MM.1S (cell line): Measurements from ENCODE around the gene CCDC40.
"Not testable (repeated sequence)": the region's sequence is repeated elsewhere in the genome, so short reads cannot be mapped to it uniquely, and the experiment has no call there.

Experiments
- DNase-seq: peaks from one replicate; pipeline ENCODE4 v3.0.0-alpha.2; 2015
- H2AFZ ChIP-seq: fragments of 300-600 bp; sonication (generic); 2 replicates; pipeline ENCODE4 v1.6.0; 2016; ENCODE audit warnings: antibody characterized with exemption, low read length
- H3F3A ChIP-seq: fragments of 300-600 bp; sonication (generic); 2 replicates; pipeline ENCODE4 v1.6.1; 2016; ENCODE audit warnings: mild to moderate bottlenecking, antibody characterized with exemption, low read length, moderate library complexity, mixed read lengths; ENCODE audit not compliant: insufficient read depth
- H3K27ac ChIP-seq: fragments of 300-600 bp; sonication (generic); 2 replicates; pipeline ENCODE4 v1.5.1; 2016; ENCODE audit warnings: mild to moderate bottlenecking, low read length
- H3K27me3 ChIP-seq: fragments of 300-600 bp; sonication (generic); replicated peaks from 2 replicates; pipeline ENCODE4 v1.6.0; 2016; ENCODE audit warnings: low read length; ENCODE audit not compliant: insufficient read depth
- H3K36me3 ChIP-seq: fragments of 300-600 bp; sonication (generic); replicated peaks from 2 replicates; pipeline ENCODE4 v1.6.1; 2016; ENCODE audit warnings: mild to moderate bottlenecking, low read length, mixed read lengths; ENCODE audit not compliant: insufficient read depth
- H3K4me1 ChIP-seq: fragments of 300-600 bp; sonication (generic); 2 replicates; pipeline ENCODE4 v1.6.1; 2016; ENCODE audit warnings: low read length, mixed read lengths
- H3K4me2 ChIP-seq: fragments of 300-600 bp; sonication (generic); 2 replicates; pipeline ENCODE4 v1.6.0; 2016; ENCODE audit warnings: low read depth, low read length
- H3K4me3 ChIP-seq: fragments of 300-600 bp; sonication (generic); 2 replicates; pipeline ENCODE4 v1.5.1; 2016; ENCODE audit warnings: low read length, mixed read lengths
- H3K79me2 ChIP-seq: fragments of 300-600 bp; sonication (generic); 2 replicates; pipeline ENCODE4 v1.6.1; 2016; ENCODE audit warnings: mixed run types, low read length, mixed read lengths
- H3K9ac ChIP-seq: fragments of 300-600 bp; sonication (generic); 2 replicates; pipeline ENCODE4 v1.6.1; 2016; ENCODE audit warnings: low read length, mixed read lengths
- H3K9me2 ChIP-seq: fragments of 300-600 bp; sonication (generic); replicated peaks from 2 replicates; pipeline ENCODE4 v1.6.1; 2016; ENCODE audit warnings: mild to moderate bottlenecking, low read length, mixed read lengths; ENCODE audit not compliant: insufficient read depth
- H3K9me3 ChIP-seq: fragments of 300-600 bp; sonication (generic); replicated peaks from 2 replicates; pipeline ENCODE4 v1.6.1; 2016; ENCODE audit warnings: mild to moderate bottlenecking, low read length, mixed read lengths; ENCODE audit not compliant: insufficient read depth
- H4K20me1 ChIP-seq: fragments of 300-600 bp; sonication (generic); 2 replicates; pipeline ENCODE4 v1.6.1; 2016; ENCODE audit warnings: mild to moderate bottlenecking, low read length, moderate library complexity, mixed read lengths; ENCODE audit not compliant: insufficient read depth
- EZH2 ChIP-seq: fragments of 300-600 bp; sonication (generic); optimal IDR thresholded peaks from 2 replicates; pipeline ENCODE3; 2017; ENCODE audit warnings: low read depth, mild to moderate bottlenecking, antibody characterized with exemption, low read length, mixed read lengths
- EZH2phosphoT487 ChIP-seq: fragments of 300-600 bp; sonication (generic); IDR thresholded peaks from 2 replicates; pipeline ENCODE4 v1.6.1; 2018; ENCODE audit warnings: antibody characterized with exemption, low read length
- TF ChIP-seq, protein P1 (sequence below): fragments of 300-600 bp; sonication (generic); IDR thresholded peaks from 2 replicates; pipeline ENCODE4 v1.5.1; 2016; ENCODE audit warnings: antibody characterized with exemption, low read length, mixed read lengths

CCDC40 gene

DNA sequence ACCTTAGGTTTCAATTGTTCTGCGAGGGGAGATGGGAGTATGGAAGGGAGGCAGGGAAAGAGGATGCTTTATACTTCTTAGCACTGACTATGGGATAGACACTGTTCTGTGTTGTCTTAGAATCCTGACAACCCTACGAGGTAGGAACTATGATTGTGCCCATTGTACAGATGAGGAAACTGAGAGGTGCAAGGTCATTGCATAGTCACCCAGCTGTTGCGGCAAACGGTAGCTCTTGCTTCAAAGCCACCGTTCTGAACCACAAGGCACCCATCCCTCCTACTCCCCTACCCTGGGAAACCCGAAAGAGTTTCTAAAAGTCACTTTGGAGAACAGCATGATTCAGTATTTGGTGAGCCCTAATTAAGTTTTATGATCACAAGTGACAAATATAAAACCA is 7.5 kb downstream of the CCDC40 start:
- no peaks in the 10 kb centered on the region for H3K9me2 ChIP-seq
- no peaks in the 10 kb centered on the region for H3F3A ChIP-seq
- no peak for DNase-seq
- no peak overlapping the region for H3K4me3 ChIP-seq
- H2AFZ ChIP-seq = no peak overlapping the region
- no peaks in the 10 kb centered on the region for H4K20me1 ChIP-seq
- TF ChIP-seq EZH2phosphoT487 (no peak), EZH2 (no peak)
- TF ChIP-seq, protein P1, sequence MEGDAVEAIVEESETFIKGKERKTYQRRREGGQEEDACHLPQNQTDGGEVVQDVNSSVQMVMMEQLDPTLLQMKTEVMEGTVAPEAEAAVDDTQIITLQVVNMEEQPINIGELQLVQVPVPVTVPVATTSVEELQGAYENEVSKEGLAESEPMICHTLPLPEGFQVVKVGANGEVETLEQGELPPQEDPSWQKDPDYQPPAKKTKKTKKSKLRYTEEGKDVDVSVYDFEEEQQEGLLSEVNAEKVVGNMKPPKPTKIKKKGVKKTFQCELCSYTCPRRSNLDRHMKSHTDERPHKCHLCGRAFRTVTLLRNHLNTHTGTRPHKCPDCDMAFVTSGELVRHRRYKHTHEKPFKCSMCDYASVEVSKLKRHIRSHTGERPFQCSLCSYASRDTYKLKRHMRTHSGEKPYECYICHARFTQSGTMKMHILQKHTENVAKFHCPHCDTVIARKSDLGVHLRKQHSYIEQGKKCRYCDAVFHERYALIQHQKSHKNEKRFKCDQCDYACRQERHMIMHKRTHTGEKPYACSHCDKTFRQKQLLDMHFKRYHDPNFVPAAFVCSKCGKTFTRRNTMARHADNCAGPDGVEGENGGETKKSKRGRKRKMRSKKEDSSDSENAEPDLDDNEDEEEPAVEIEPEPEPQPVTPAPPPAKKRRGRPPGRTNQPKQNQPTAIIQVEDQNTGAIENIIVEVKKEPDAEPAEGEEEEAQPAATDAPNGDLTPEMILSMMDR = no peak
- no peaks in the 10 kb centered on the region for H3K9me3 ChIP-seq
- H3K9ac ChIP-seq = no peak overlapping the region
- peaks cover 97% of the 10 kb centered on the region for H3K27me3 ChIP-seq
- no peaks in the 10 kb centered on the region for H3K79me2 ChIP-seq
- no peaks in the 10 kb centered on the region for H3K36me3 ChIP-seq
- H3K4me2 ChIP-seq = no peak overlapping the region
- H3K27ac ChIP-seq = no peak overlapping the region
- H3K4me1 ChIP-seq = no peaks in the 10 kb centered on the region

DNA sequence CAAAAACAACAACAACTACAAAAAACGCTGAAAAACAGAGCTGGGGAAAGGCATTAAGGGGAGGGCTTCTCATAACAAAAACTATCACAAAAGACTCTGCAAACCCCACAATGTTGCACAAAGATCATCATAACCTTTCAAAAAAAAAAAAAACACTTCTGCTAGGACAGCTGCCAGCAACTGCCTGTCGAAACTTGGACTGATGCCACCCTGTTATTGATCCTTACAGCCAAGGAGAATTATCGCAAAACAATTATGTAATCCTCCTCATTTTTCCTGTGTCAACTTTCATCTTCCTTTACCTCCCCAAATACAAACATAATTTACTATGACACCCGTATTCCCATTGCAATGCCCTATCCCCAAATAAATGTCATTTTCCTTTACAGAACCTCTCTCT is 9.3 kb downstream of the CCDC40 start:
- Histone ChIP-seq H3K4me2 (no peak overlapping the region), H3K27ac (no peak overlapping the region), H3K9ac (no peak overlapping the region), H3K79me2 (no peaks in the 10 kb centered on the region), H3K4me3 (no peak overlapping the region), H3K9me3 (no peaks in the 10 kb centered on the region), H3K4me1 (no peaks in the 10 kb centered on the region), H2AFZ (no peak overlapping the region), H3K36me3 (no peaks in the 10 kb centered on the region), H3K27me3 (peaks cover 96% of the 10 kb centered on the region), H3F3A (no peaks in the 10 kb centered on the region), H3K9me2 (no peaks in the 10 kb centered on the region), H4K20me1 (no peaks in the 10 kb centered on the region)
- TF ChIP-seq, protein P1 = no peak
- TF ChIP-seq EZH2phosphoT487 = no peak
- TF ChIP-seq EZH2 = no peak
- DNase-seq = no peak

DNA sequence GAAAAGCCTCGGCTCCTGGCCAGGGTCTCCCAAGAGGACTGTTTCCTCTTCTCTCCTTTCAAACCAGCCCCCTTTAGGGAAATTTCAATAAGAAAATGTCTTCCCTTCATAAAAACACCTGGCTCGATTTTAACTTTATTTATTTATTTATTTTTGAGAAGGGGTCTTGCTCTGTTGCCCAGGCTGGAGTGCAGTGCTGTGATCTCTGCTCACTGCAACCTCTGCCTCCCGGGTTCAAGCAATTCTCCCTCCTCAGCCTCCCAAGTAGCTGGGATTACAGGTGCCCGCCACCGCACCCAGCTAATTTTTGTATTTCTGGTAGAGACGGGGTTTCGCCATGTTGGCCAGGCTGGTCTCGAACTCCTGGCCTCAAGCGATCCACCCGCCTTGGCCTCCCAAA is 10.3 kb downstream of the CCDC40 start:
- H3K9me2 ChIP-seq, H3K4me2 ChIP-seq, DNase-seq, H3K79me2 ChIP-seq, H3K9ac ChIP-seq, H3K36me3 ChIP-seq, H2AFZ ChIP-seq, H3K9me3 ChIP-seq, H4K20me1 ChIP-seq, H3K4me3 ChIP-seq, H3K4me1 ChIP-seq, H3K27ac ChIP-seq, H3F3A ChIP-seq: not testable (repeated sequence)
- peaks cover 94% of the 10 kb centered on the region for H3K27me3 ChIP-seq

DNA sequence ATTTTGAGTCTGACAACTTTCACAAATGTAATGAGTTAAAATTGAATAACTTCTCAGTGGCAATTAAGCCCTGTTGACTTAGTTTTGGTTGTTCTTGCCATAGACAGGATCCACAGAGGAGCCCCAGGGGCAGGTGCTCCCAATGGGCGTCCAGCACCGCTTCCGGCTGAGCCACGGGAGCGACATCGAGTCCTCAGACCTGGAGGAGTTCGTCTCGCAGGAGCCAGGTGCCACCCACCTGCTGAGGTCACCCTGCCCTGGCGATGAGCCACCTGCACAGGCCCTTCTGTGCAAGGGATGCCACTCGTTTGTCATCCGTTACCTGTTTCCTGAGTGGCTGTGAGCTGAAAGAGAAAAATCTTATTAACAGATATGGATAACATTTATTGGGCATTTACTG is 10.7 kb downstream of the CCDC40 start:
- H3K79me2 ChIP-seq = no peaks in the 10 kb centered on the region
- no peak overlapping the region for H3K9ac ChIP-seq
- no peak overlapping the region for H3K4me3 ChIP-seq
- H2AFZ ChIP-seq = no peak overlapping the region
- H3K9me3 ChIP-seq = no peaks in the 10 kb centered on the region
- H3K4me2 ChIP-seq = no peak overlapping the region
- H3K27me3 ChIP-seq = peaks cover 94% of the 10 kb centered on the region
- no peaks in the 10 kb centered on the region for H3K9me2 ChIP-seq
- H3K4me1 ChIP-seq = no peaks in the 10 kb centered on the region
- no peaks in the 10 kb centered on the region for H3K36me3 ChIP-seq
- no peaks in the 10 kb centered on the region for H4K20me1 ChIP-seq
- no peak for DNase-seq
- H3F3A ChIP-seq = no peaks in the 10 kb centered on the region
- H3K27ac ChIP-seq = no peak overlapping the region
- TF ChIP-seq, protein P1 = no peak
- TF ChIP-seq EZH2phosphoT487 = no peak
- no peak for TF ChIP-seq EZH2
